GM19438 (cell line): ENCODE data around the gene ZBED1.
"Not testable (repeated sequence)": the region's sequence is repeated elsewhere in the genome, so short reads cannot be mapped to it uniquely, and the experiment has no call there.

ENCODE experiments used
- ATAC-seq: cut with Tn5 transposase; IDR thresholded peaks from one replicate; pipeline ENCODE4 v1.9.1; 2021; ENCODE audit warnings: low read depth; ENCODE audit not compliant: unreplicated experiment

Gene ZBED1

GRCh38 chrX:2477313-2477712 is 23.5 kb downstream of the ZBED1 start:
- ATAC-seq = not testable (repeated sequence)

- no peak for ATAC-seq
These were observed 25.6 kb downstream of the ZBED1 start for GRCh38 chrX:2474963-2475726.

- no peak for ATAC-seq
These were observed 26.4 kb downstream of the ZBED1 start for GRCh38 chrX:2474280-2474962.

GRCh38 chrX:2473064-2473463 is 27.7 kb downstream of the ZBED1 start:
- not testable (repeated sequence) for ATAC-seq

GRCh38 chrX:2471641-2472040 is 29.1 kb downstream of the ZBED1 start:
- no peak for ATAC-seq

- not testable (repeated sequence) for ATAC-seq
These were observed 29.6 kb downstream of the ZBED1 start for GRCh38 chrX:2471126-2471525.

- ATAC-seq = not testable (repeated sequence)
These were observed 30.9 kb downstream of the ZBED1 start for GRCh38 chrX:2469852-2470251.

- ATAC-seq = no peak
These were observed 31.5 kb downstream of the ZBED1 start for GRCh38 chrX:2469196-2469685.

GRCh38 chrX:2468261-2469195 is 32.2 kb downstream of the ZBED1 start:
- ATAC-seq = no peak

GRCh38 chrX:2466876-2467656 is 33.7 kb downstream of the ZBED1 start:
- ATAC-seq = no peak

GRCh38 chrX:2464677-2465166 is 36.1 kb downstream of the ZBED1 start:
- no peak for ATAC-seq

- no peak for ATAC-seq
These were observed 36.7 kb downstream of the ZBED1 start for GRCh38 chrX:2463973-2464676.

- ATAC-seq = not testable (repeated sequence)
These were observed 37.3 kb downstream of the ZBED1 start for GRCh38 chrX:2463481-2463880.

GRCh38 chrX:2462780-2463179 is 38.0 kb downstream of the ZBED1 start:
- ATAC-seq = no peak

- ATAC-seq = no peak
These were observed 38.7 kb downstream of the ZBED1 start for GRCh38 chrX:2462074-2462473.

GRCh38 chrX:2461711-2462016 is 39.1 kb downstream of the ZBED1 start:
- no peak for ATAC-seq

- ATAC-seq = not testable (repeated sequence)
These were observed 39.7 kb downstream of the ZBED1 start for GRCh38 chrX:2460821-2461710.

GRCh38 chrX:2460048-2460447 is 40.7 kb downstream of the ZBED1 start:
- ATAC-seq = not testable (repeated sequence)
